Fibroblast of skin of left biceps (primary cell): Measurements from ENCODE around the gene SH3BGR.
"Not testable (repeated sequence)": the region's sequence is repeated elsewhere in the genome, so short reads cannot be mapped to it uniquely, and the experiment has no call there.

Experiments used
- DNase-seq, 2 experiments: peaks; one replicate each; pipeline ENCODE4 v3.0.0-alpha.2; 2013; ENCODE audit warnings: low read depth in 2 of 2

SH3BGR gene

DNA sequence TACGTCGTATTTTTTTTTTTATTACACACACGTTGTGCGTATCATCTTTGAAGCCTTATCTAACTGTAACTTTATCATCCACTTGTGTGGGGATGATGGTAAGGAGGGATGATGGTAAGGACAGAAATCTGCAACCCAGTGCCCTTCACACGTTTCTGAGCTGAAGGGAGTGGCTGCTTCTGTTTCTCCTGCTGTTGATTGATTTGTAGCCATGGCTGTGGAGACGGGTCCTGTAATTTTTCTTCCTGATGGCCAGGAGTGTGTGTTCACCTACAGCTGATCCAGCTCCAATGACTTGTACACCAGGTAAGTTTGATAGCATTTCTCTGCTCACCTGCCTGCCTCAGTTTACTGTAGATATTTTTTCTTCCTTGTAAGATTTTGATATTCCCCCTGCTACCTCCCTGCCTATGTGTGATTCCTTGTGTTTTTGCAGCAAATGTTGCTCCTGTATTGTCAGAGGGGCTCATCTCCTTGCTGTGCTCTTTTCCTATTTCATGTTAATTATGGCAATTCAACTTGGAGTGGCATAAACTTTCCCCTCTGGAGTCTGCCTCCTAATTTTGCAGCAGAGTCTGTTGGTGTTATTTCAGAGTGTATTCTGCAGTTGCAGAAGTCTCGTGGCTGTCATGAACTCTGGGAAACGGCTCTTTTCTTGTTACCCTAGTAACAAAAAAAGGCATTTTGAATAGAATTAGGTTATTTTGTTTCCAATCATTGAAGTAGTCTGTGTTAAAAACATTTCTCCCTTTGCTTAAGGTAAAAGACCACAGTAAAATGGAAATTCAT, 64.1 kb downstream of the SH3BGR start:
- DNase-seq: no peak

DNA sequence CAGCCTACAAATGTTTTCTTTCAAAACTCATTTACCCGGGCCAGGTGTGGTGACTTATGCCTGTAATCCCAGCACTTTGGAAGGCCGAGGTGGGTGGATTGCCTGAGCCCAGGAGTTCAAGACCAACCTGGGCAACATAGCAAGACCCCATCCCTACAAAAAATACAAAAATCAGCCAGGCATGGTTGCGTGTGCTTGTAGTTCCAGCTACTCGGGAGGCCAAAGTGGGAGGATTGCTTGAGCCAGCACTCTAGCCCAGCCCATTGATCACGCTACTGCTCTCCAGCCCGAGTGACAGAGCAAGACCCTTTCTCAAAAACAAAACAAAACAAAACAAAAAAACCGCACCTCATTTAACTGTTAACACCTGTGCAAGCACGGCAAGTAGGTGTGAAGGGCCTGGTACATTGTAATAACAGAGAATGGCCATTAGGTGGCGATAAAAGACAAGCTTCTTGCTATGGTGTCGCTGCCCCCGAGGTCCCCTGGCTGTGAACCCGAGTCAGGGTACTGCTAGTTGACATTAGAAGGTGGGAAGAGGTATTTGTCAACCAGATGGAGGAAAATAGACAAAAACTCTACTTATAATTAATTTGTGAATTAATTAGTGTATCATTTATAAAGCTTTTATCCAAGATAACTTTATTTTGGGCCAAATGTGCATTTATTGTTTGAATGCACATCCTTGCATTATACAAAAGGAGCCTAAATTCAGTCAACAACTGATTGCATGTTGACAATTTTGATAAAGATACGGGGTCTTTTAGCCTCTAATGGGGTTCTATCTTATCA, 66.5 kb downstream of the SH3BGR start:
- DNase-seq: peak; percentile 5 to 16

DNA sequence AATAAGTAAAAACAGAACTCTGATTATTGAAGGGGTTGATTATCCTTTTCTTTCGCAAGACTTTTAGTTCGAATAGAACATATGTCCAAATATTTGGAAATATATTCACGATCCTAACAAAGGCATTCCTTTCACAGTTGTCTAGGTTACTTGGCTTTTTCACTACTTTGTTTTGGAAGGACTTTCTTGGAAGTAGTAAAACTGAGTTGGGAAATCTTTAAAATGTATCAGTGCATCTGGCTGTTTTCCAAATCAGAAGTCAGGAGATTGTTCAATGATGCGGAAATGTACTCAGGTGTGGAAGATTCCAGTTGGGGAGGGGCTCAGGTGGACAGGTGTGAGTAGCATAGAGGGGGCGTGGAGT, 67.1 kb downstream of the SH3BGR start:
- DNase-seq: no peak

DNA sequence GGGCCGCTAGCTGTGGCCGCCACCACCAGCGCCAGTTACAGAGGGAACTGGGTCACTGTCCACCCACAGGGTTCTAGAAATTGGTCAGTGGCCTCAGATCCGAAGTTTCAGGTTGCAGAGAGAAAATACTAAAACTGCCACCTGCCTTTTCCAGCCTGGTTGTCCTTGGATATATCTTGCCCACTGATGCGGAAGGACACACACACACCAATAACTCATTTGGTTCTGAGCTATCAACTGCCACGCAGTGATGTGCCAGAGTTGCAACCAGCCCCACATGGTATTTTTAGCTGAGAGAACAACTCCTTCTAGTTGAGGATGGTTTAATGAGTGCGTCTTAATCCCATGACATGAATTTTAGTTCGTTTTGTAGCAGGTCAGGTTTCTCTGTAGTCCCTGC, 68.1 kb downstream of the SH3BGR start:
- no peak for DNase-seq

- no peak for DNase-seq
These were observed 71.6 kb downstream of the SH3BGR start for GRCh38 chr21:39523399-39523798.

- no peak for DNase-seq
These were observed 72.1 kb downstream of the SH3BGR start for GRCh38 chr21:39523915-39524314.

DNA sequence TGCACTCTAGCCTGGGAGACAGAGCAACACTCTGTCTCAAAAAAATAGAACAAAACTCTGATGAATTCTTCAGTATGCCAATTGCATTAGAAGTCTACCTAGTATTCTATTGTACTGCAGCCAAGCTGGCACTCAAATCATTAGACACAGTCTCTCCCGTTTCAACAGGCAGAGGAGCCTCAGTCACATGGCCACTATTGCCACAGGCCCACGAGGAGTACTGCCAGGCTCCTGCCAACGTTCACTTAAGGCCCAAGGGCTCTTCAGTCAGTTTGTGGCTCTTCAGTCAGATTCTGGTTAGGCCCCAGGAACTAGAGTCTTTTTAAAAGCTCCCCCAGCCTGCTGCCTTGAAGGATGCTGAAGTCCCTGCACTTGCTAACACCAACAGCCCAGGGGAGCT, 73.4 kb downstream of the SH3BGR start:
- no peak for DNase-seq

DNA sequence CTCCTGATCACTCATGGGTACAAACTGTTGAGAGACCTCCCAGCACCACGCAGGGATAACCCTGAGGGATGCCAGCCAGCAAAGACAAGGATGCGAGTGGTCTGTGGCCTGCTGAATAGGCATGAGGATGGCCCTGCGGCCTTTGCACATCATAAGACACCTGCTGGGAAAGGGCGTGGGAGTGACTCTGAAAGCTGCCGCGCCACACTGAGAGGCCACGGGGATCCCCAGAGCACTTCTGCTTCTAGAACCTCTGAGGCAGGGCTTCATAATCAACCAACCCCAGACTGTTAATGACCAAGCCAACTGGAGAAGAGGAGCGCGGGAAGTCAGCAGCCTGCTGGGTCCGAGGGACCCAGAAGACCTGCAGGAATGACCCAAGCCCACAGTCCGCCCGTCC, 73.8 kb downstream of the SH3BGR start:
- DNase-seq: no peak

GRCh38 chr21:39527067-39527595, 75.4 kb downstream of the SH3BGR start:
- no peak for DNase-seq

- DNase-seq: no peak
These were observed 76.1 kb downstream of the SH3BGR start for GRCh38 chr21:39527664-39528381.

DNA sequence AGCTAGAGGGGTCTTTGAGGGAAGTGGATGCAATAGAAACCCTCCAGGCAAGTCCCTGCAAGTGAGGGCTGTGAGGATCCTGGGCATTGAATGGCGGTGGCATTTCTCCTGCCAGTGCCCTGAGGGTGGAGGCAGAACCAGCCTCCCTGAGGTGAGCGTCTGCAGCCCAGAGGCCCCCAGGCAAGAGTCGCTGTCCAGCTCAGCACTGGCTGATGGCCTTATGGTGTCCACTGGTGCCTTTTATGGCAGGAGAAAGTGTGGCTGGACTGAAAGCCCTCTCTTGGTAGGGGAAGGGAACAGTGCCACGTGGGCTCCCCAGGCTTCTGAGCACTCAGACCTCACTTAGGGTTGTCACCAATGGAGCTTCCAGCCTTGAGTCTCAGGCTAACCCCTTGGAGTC, 77.3 kb downstream of the SH3BGR start:
- no peak for DNase-seq

GRCh38 chr21:39531064-39531463, 79.3 kb downstream of the SH3BGR start:
- no peak for DNase-seq

GRCh38 chr21:39531840-39532239, 80.1 kb downstream of the SH3BGR start:
- no peak for DNase-seq

- DNase-seq: no peak
These were observed 82.0 kb downstream of the SH3BGR start for GRCh38 chr21:39533545-39534380.

- no peak for DNase-seq
These were observed 84.1 kb downstream of the SH3BGR start for GRCh38 chr21:39535646-39536437.

DNA sequence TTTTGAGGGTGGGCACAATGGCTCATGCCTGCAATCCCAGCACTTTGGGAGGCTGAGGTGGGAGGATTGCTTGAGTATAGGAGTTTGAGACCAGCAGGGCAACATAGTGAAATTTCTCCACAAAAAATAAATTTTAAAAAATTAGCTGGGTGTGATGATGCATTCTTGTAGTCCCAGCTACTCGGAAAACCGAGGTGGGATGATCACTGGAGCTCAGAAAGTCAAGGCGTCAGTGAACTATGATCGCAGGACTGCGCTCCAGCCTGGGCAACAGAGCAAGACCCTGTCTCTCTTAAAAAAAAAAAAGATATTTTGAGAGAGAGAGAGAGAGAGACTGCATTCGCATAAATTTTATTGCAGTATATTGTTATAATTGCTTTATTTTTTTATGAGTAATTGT, 85.1 kb downstream of the SH3BGR start:
- no peak for DNase-seq

GRCh38 chr21:39537571-39537970, 85.8 kb downstream of the SH3BGR start:
- no peak for DNase-seq

DNA sequence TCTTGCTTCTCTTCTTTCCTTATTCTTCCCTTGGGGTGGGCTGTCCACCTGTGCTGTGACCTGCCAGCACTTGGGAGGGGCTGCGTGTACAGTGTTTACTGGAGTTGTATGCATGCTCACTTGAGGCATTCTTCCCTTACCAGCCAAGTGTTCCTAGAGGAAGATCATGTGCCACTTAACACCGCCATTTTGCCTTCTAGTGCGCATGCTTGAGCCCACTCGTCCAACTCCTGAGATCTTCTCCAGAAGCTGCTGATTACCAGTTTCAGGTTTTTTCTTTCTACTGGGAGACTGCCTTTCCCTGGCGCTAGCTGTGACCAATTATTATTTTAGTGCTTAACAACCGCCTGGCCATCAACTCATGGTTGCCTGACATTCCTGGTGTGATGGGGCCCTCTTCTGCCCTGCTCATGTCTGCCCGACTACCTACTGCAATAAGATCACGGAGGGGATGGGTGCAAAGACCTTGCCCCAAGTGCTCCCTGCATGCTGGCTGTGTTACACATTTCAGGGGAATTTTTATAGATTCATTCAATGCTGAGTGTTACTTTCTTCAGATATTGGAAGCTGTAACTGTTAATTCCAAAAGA, 86.8 kb downstream of the SH3BGR start:
- no peak for DNase-seq

- not testable (repeated sequence) for DNase-seq
These were observed 88.6 kb downstream of the SH3BGR start for GRCh38 chr21:39540367-39540766.

DNA sequence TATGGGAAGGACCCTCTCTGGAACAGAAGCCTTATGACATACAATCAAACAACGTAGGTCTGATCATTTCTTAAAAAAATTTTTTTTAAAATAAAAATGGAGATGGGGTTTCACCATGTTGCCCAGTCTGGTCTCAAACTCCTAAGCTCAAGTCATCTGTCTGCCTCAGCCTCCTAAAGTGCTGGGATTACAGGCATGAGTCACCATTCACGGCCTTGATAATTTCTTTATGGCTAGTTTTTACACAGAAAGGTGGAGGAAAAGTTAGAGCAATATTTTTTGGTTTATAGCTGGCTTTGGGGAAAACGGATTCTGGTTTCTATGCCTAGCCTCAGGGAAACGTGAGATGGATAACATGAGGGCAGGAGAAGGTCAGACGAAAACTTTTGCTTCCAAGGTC, 91.0 kb downstream of the SH3BGR start:
- no peak for DNase-seq
